Mucosa of rectum (tissue), 2 donors: ENCODE results near the gene CSRNP2.

ENCODE experiments used
- H3K27ac ChIP-seq, 2 donors: one replicate each; pipeline ENCODE4 v1.7.0; 2013; ENCODE audit warnings: inconsistent platforms in 2 of 2, low read depth in 2 of 2, low read length in 2 of 2
- H3K27me3 ChIP-seq, 2 donors: one replicate each; pipeline ENCODE4 v1.7.0; 2013; ENCODE audit warnings: low read length in 2 of 2; ENCODE audit not compliant: control insufficient read depth in 2 of 2, insufficient read depth in 2 of 2
- H3K36me3 ChIP-seq, 2 donors: one replicate each; pipeline ENCODE4 v1.7.0; 2013; ENCODE audit warnings: low read length in 2 of 2; ENCODE audit not compliant: control insufficient read depth in 2 of 2, insufficient read depth in 2 of 2
- H3K4me1 ChIP-seq, 2 donors: one replicate each; pipeline ENCODE4 v1.7.0; 2013; ENCODE audit warnings: low read length in 2 of 2, mild to moderate bottlenecking in 1 of 2; ENCODE audit not compliant: control insufficient read depth in 2 of 2, insufficient read depth in 2 of 2
- H3K4me3 ChIP-seq, 2 donors: one replicate each; pipeline ENCODE4 v1.7.0; 2013; ENCODE audit warnings: low read length in 2 of 2
- H3K9ac ChIP-seq, 2 donors: one replicate each; pipeline ENCODE4 v1.7.0; 2013; ENCODE audit warnings: low read length in 2 of 2, low read depth in 1 of 2, mild to moderate bottlenecking in 1 of 2
- H3K9me3 ChIP-seq, 2 donors: one replicate each; pipeline ENCODE4 v1.7.0; 2013; ENCODE audit warnings: low read length in 2 of 2; ENCODE audit not compliant: control insufficient read depth in 2 of 2
- donor health status: healthy.
- donor health status: Normal muscosa, but diverticular disease.

CSRNP2 gene

DNA sequence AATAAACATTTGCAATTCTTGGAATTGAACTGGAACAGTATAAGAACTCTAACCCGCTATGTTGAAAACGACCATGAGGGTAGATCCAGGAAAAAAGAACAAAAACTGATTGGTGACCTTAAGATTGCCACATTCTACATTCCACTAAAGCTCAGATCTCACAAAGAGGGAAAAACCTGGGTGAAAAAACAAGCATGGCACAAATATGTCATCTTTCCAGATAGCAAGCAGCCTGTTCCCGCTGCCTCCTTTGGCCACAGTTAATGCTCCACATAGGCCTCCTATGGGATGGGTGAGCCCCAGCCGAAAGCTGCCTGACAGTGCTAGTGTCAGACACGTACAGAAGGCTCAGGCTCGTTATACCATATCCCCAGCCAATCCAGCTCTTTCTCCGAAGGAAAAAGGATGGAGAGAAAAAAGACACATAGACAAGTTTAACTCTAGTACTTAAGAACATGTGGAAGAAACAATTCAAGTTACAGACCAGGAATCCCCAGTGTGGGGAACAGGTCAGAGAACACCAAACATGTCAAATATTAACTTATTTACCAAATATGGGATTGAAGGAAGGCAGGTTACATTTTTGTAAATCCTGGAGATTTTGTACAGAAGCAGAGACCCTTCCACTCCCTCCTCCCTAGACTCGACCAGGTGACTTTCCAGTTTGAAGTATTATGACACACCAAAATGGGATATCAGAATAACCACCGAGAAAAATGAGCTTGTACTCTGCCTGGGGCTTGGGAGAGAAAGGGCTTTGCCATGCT is 20.6 kb downstream of the CSRNP2 start:
- no peaks in the 10 kb centered on the region for H3K9me3 ChIP-seq
- H3K27ac ChIP-seq: no peak overlapping the region
- H3K9ac ChIP-seq: no peak overlapping the region
- no peaks in the 10 kb centered on the region for H3K27me3 ChIP-seq
- H3K36me3 ChIP-seq: peaks cover 68 to 87% of the 10 kb centered on the region in 2 donors
- H3K4me1 ChIP-seq: no peaks in the 10 kb centered on the region
- H3K4me3 ChIP-seq: no peak overlapping the region

DNA sequence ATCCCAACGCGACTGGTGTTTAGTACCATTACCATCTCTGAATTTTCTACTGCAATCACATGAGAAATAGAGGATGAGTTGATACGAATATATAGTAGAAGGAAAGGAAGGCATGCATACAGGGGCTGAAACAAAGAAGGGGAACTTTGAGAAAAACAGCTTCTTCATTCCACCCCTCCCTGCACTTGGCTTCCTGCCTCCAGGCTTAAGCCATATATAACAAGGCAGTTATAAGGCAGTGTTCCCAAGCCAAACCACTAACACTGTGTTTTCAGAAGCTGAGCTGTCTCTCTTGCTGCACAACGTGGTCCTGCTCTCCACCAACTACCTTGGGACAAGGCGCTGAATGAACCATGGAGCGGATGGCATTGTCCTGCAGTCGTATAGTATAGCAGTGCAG is 24.3 kb downstream of the CSRNP2 start:
- Histone ChIP-seq H3K4me3 (no peak overlapping the region), H3K9ac (no peak overlapping the region), H3K9me3 (no peaks in the 10 kb centered on the region), H3K4me1 (no peaks in the 10 kb centered on the region), H3K36me3 (peaks cover 62 to 85% of the 10 kb centered on the region in 2 donors), H3K27ac (no peak overlapping the region), H3K27me3 (no peaks in the 10 kb centered on the region)

DNA sequence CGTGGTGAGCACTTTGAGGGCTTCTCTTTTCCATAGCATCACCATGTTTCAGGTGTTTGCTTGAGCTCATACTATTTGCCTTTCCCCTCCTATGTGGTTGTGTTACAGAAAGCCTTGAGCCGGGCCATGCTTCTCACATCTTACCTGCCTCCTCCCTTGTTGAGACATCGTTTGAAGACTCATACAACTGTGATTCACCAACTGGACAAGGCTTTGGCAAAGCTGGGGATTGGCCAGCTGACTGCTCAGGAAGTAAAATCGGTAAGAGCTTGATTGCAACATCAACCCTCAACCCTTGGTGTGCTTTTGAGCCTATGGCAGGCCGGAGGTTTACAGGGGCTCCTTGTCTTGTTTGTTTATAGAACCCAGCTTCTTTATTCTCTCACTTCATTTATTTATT is 27.2 kb downstream of the CSRNP2 start:
- no peaks in the 10 kb centered on the region for H3K9me3 ChIP-seq
- H3K36me3 ChIP-seq: peaks cover 59 to 71% of the 10 kb centered on the region in 2 donors

DNA sequence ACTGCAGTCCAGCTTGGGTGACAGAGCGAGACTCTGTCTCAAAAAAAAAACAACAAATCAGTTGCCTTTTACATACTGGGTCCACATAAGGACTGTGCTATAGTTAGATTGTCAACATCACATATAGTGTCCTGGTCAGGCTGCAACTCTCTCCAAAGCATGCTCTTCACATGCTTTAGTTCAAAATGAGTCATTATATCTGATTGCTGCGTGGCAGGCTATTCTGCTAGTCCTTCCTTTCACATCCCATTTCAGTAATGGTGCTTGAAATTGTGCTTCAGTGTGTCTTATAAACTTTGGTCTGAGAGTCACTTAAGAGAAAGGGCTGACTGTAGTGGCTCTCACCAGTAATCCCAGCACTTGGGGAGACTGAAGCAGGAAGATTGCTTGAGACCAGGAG is 28.3 kb downstream of the CSRNP2 start:
- Histone ChIP-seq H3K36me3 (peaks cover 54 to 62% of the 10 kb centered on the region in 2 donors), H3K4me1 (no peaks in the 10 kb centered on the region), H3K27me3 (no peaks in the 10 kb centered on the region), H3K9ac (no peak overlapping the region), H3K9me3 (no peaks in the 10 kb centered on the region), H3K4me3 (no peak overlapping the region), H3K27ac (no peak overlapping the region)

More for the DNA sequence above, 27.2 kb downstream of the CSRNP2 start:
- Histone ChIP-seq H3K4me3 (no peak overlapping the region), H3K9ac (no peak overlapping the region), H3K27ac (no peak overlapping the region), H3K27me3 (no peaks in the 10 kb centered on the region), H3K4me1 (no peaks in the 10 kb centered on the region)

DNA sequence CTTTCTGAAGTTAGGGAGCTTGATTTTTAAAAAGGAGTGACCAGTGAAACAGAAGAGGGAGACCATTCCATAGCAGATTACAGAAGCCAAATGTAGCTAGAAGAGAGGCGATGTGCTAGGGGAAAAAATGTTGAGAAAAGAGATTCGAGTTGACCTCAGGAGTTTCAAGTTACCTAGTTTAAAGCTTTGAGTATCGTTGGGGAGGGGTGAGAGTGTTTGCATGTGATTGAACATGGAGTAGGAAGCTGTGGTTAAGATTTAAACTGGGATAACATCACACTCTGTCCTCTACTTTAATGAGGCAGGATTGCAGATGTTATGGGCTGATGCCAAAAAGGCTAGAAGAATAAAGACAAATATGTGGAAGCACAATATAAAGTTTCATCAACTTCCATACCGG is 31.6 kb downstream of the CSRNP2 start:
- H3K27me3 ChIP-seq: no peaks in the 10 kb centered on the region
- H3K4me3 ChIP-seq: no peak overlapping the region
- peaks cover 32 to 36% of the 10 kb centered on the region in 2 donors for H3K36me3 ChIP-seq
- H3K9ac ChIP-seq: no peak overlapping the region
- H3K27ac ChIP-seq: no peak overlapping the region
- H3K9me3 ChIP-seq: no peaks in the 10 kb centered on the region
- peaks cover 4 to 21% of the 10 kb centered on the region in 2 donors for H3K4me1 ChIP-seq

DNA sequence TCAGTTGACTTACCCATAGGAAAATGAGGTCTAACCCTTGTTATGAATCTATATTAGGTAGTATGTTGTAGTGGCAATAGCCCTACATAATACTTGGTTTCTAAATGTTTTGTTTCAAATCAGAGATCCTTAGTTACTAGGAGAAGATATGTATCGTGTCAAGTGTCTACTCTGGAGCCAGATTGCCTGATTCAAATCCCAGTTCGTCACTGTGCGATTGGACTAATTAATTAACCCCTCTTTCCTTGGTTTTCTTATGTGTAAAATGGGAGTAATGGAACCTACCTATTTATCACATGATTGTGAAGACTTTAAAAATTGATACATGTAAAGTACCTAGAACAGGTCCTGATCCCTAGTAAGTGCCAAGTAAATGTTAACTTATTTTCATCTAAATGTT is 33.9 kb downstream of the CSRNP2 start:
- Histone ChIP-seq H3K9me3 (no peaks in the 10 kb centered on the region), H3K27me3 (no peaks in the 10 kb centered on the region), H3K4me1 (peaks cover 4 to 21% of the 10 kb centered on the region in 2 donors), H3K9ac (peak overlapping the region; percentile 96 to 99), H3K27ac (no peak overlapping the region), H3K4me3 (peak overlapping the region; percentile 94 to 99), H3K36me3 (peaks cover 18 to 19% of the 10 kb centered on the region in 2 donors)

- Histone ChIP-seq H3K4me1 (peaks cover 4 to 21% of the 10 kb centered on the region in 2 donors), H3K4me3 (peak overlapping the region; percentile 94 to 99), H3K27ac (peak overlapping the region; percentile 99), H3K27me3 (no peaks in the 10 kb centered on the region), H3K9ac (peak overlapping the region; percentile 96 to 99), H3K36me3 (peaks cover 10 to 11% of the 10 kb centered on the region in 2 donors), H3K9me3 (no peaks in the 10 kb centered on the region)
Observed at GRCh38 chr12:51048661-51049251, 34.6 kb downstream of the CSRNP2 start.

DNA sequence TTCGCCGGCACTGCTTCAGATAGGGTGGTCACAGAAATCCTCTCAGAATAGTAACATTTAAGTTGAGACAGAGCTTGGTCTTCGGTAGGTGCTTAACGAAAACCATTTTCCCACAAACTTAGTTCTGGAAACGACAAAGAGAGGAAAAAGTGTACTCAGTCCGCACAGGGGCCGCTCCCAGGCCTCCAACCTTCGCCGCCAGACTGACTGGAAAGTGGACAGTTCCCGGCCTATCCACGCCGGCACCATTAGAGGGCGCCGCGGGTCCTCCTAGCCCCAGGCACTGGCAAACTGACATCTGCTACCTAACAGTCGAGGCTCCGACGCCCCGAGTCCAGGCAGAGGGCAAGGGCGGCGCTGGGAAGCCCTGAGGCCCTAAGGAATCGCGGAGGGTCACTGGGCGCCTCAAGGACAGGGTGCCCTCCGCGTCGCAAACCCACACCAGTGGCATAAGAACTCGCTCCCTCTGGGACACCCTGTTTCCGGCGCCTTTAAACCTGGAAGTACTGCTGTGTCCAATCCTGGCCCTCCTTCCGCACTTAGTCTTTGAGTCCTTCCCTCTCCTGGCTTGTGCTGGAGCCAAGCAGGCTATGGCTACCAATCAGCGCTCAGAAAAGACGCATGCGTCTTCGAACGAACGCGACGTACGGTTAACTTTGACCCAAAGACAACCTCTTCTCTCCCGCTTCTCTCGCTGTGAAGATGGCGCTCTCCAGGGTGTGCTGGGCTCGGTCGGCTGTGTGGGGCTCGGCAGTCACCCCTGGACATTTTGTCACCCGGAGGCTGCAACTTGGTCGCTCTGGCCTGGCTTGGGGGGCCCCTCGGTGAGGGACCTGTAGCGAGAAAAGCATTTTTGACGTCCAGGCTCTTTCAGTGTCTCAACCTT is 35.5 kb downstream of the CSRNP2 start, which contains the start of gene LETMD1:
TSS of gene LETMD1 (plus strand) at position 673 of the 886 bp plus-strand sequence. CDS start at position 703, 30 bp downstream.
- H3K9me3 ChIP-seq: no peaks in the 10 kb centered on the region
- H3K36me3 ChIP-seq: peaks cover 3 to 9% of the 10 kb centered on the region in 2 donors
- H3K27me3 ChIP-seq: no peaks in the 10 kb centered on the region
- peak within 1 kb of the TSS; percentile 94 to 99 for H3K4me3 ChIP-seq
- peak within 1 kb of the TSS; percentile 99 for H3K27ac ChIP-seq
- peak within 1 kb of the TSS; percentile 96 to 99 for H3K9ac ChIP-seq
- peaks cover 4 to 21% of the 10 kb centered on the region in 2 donors for H3K4me1 ChIP-seq

- no peaks in the 10 kb centered on the region for H3K4me1 ChIP-seq
- no peak overlapping the region for H3K9ac ChIP-seq
- no peak overlapping the region for H3K4me3 ChIP-seq
- no peaks in the 10 kb centered on the region for H3K36me3 ChIP-seq
- no peaks in the 10 kb centered on the region for H3K27me3 ChIP-seq
- H3K9me3 ChIP-seq: no peaks in the 10 kb centered on the region
- no peak overlapping the region for H3K27ac ChIP-seq
Observed at GRCh38 chr12:51036279-51036678, 47.1 kb downstream of the CSRNP2 start.
